Esophagus (tissue), 2 donors: ENCODE measurements around the gene SLC26A11. TPM values are rescaled to one million over a fixed set of nuclear protein-coding genes. Genes with fewer than 3 reads are reported as not detected.

Experiments used
- H3K27ac ChIP-seq, 2 donors: one replicate each; pipeline ENCODE4 v1.5.1; 2013; ENCODE audit warnings: low read depth in 2 of 2, mild to moderate bottlenecking in 2 of 2, inconsistent platforms in 1 of 2, low read length in 1 of 2, moderate library complexity in 1 of 2
- H3K27me3 ChIP-seq, 2 donors: one replicate each; pipeline ENCODE4 v1.6.1; 2013; ENCODE audit warnings: low read length in 2 of 2, control low read depth in 1 of 2, mild to moderate bottlenecking in 1 of 2; ENCODE audit not compliant: insufficient read depth in 2 of 2, control insufficient read depth in 1 of 2
- H3K36me3 ChIP-seq, 2 donors: one replicate each; pipeline ENCODE4 v1.6.1; 2013; ENCODE audit warnings: low read length in 1 of 2; ENCODE audit not compliant: control insufficient read depth in 2 of 2, insufficient read depth in 2 of 2
- H3K4me1 ChIP-seq, 2 donors: one replicate each; pipeline ENCODE4 v1.6.1; 2013; ENCODE audit warnings: low read length in 1 of 2; ENCODE audit not compliant: control insufficient read depth in 2 of 2, insufficient read depth in 2 of 2
- H3K4me3 ChIP-seq, 2 donors: one replicate each; pipeline ENCODE4 v1.5.1; 2013; ENCODE audit warnings: low read length in 2 of 2, mild to moderate bottlenecking in 2 of 2, low read depth in 1 of 2, moderate library complexity in 1 of 2
- H3K9me3 ChIP-seq, 2 donors: one replicate each; pipeline ENCODE4 v1.6.1; 2013; ENCODE audit warnings: mild to moderate bottlenecking in 2 of 2, low read depth in 1 of 2, low read length in 1 of 2, moderate library complexity in 1 of 2; ENCODE audit not compliant: control insufficient read depth in 2 of 2, insufficient read depth in 1 of 2
- WGBS, 2 donors: extraction: QIAGEN DNeasy Blood & Tissue Kit; methylation state at CpG; one replicate each; pipeline ENCODE4 v1.1.7; 2013; 5-methylcytosine and 5-hydroxymethylcytosine counted together
- polyA plus RNA-seq, 2 donors: library from polyadenylated mRNA; stranded (reverse); fragments of 200-250 nt; gene quantifications; one replicate each; pipeline ENCODE4 v1.2.3, GENCODE V29; 2013
- donor health status: healthy with polysubstance abuse.
- donor health status: Bipolar disorder and iron deficiency.

Gene SLC26A11
- polyA plus RNA-seq, 2 donors = 4.7 to 6.9 TPM

GRCh38 chr17:80291260-80291659 lies 71.0 kb downstream of the SLC26A11 start:
- peaks cover 35 to 64% of the 10 kb centered on the region in 2 donors for H3K36me3 ChIP-seq
- H3K9me3 ChIP-seq = no peaks in the 10 kb centered on the region
- 92 to 94% methylated on average over 6 of the region's 6 CpGs for WGBS, 2 donors

GRCh38 chr17:80291691-80292487 lies 71.7 kb downstream of the SLC26A11 start:
- H3K27ac ChIP-seq = no peak overlapping the region
- no peaks in the 10 kb centered on the region for H3K4me1 ChIP-seq
- peaks cover 35 to 66% of the 10 kb centered on the region in 2 donors for H3K36me3 ChIP-seq
- WGBS, 2 donors = 93 to 95% methylated on average over 20 of the region's 20 CpGs
- no peaks in the 10 kb centered on the region for H3K27me3 ChIP-seq
- no peaks in the 10 kb centered on the region for H3K9me3 ChIP-seq
- no peak overlapping the region for H3K4me3 ChIP-seq

More at GRCh38 chr17:80291260-80291659, 71.0 kb downstream of the SLC26A11 start:
- H3K4me3 ChIP-seq = no peak overlapping the region
- no peaks in the 10 kb centered on the region for H3K4me1 ChIP-seq
- H3K27me3 ChIP-seq = no peaks in the 10 kb centered on the region
- no peak overlapping the region for H3K27ac ChIP-seq

- WGBS, 2 donors = 93% methylated on average over 10 of the region's 10 CpGs
- Histone ChIP-seq H3K9me3 (no peaks in the 10 kb centered on the region), H3K36me3 (peaks cover 35 to 67% of the 10 kb centered on the region in 2 donors), H3K27me3 (no peaks in the 10 kb centered on the region), H3K4me1 (no peaks in the 10 kb centered on the region), H3K27ac (no peak overlapping the region), H3K4me3 (no peak overlapping the region)
These were observed 72.3 kb downstream of the SLC26A11 start for GRCh38 chr17:80292521-80292971.

- Histone ChIP-seq H3K36me3 (peaks cover 31 to 65% of the 10 kb centered on the region in 2 donors), H3K27ac (no peak overlapping the region)
- WGBS, 2 donors = 80 to 90% methylated on average over 7 of the region's 7 CpGs
These were observed 74.0 kb downstream of the SLC26A11 start for GRCh38 chr17:80294210-80294609.

GRCh38 chr17:80294653-80295052 lies 74.4 kb downstream of the SLC26A11 start:
- Histone ChIP-seq H3K36me3 (peaks cover 30 to 63% of the 10 kb centered on the region in 2 donors), H3K4me3 (no peak overlapping the region), H3K4me1 (no peaks in the 10 kb centered on the region), H3K9me3 (no peaks in the 10 kb centered on the region), H3K27me3 (no peaks in the 10 kb centered on the region), H3K27ac (no peak overlapping the region)
- WGBS, 2 donors = 91% methylated on average over 6 of the region's 6 CpGs

More at GRCh38 chr17:80294210-80294609, 74.0 kb downstream of the SLC26A11 start:
- no peaks in the 10 kb centered on the region for H3K4me1 ChIP-seq
- H3K9me3 ChIP-seq = no peaks in the 10 kb centered on the region
- no peak overlapping the region for H3K4me3 ChIP-seq
- H3K27me3 ChIP-seq = no peaks in the 10 kb centered on the region

GRCh38 chr17:80295146-80295545 lies 74.9 kb downstream of the SLC26A11 start:
- Histone ChIP-seq H3K9me3 (no peaks in the 10 kb centered on the region), H3K27ac (no peak overlapping the region), H3K4me1 (no peaks in the 10 kb centered on the region), H3K36me3 (peaks cover 30 to 59% of the 10 kb centered on the region in 2 donors), H3K4me3 (no peak overlapping the region), H3K27me3 (no peaks in the 10 kb centered on the region)
- WGBS, 2 donors = 91 to 92% methylated on average over 5 of the region's 5 CpGs

DNA sequence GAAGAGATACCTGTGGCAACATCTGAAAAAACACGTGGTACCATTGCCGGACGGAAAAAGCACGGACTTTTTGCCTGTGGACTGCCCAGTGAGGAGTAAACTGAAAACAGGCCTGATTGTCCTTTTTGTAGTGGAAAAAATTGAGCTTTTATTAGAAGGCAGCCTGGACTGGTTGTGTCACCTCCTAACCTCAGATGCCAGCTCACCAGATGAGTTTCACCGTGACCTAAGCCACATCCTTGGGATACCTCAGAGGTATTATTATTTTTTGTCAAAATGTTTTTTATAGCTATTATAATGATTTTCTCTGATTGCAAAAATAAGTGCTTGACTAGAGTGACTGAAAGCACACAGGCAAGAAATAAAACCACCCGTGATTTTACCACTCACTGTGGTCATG lies 75.3 kb downstream of the SLC26A11 start:
- Histone ChIP-seq H3K27me3 (no peaks in the 10 kb centered on the region), H3K36me3 (peaks cover 28 to 59% of the 10 kb centered on the region in 2 donors), H3K4me3 (no peak overlapping the region), H3K4me1 (no peaks in the 10 kb centered on the region), H3K9me3 (no peaks in the 10 kb centered on the region), H3K27ac (no peak overlapping the region)
- 88 to 94% methylated on average over 6 of the region's 6 CpGs for WGBS, 2 donors

GRCh38 chr17:80296221-80296620 lies 76.0 kb downstream of the SLC26A11 start:
- H3K27me3 ChIP-seq = no peaks in the 10 kb centered on the region
- no peak overlapping the region for H3K27ac ChIP-seq
- no peaks in the 10 kb centered on the region for H3K4me1 ChIP-seq
- peaks cover 27 to 56% of the 10 kb centered on the region in 2 donors for H3K36me3 ChIP-seq
- no peaks in the 10 kb centered on the region for H3K9me3 ChIP-seq
- 89 to 91% methylated on average over 14 of the region's 14 CpGs for WGBS, 2 donors
- H3K4me3 ChIP-seq = no peak overlapping the region

DNA sequence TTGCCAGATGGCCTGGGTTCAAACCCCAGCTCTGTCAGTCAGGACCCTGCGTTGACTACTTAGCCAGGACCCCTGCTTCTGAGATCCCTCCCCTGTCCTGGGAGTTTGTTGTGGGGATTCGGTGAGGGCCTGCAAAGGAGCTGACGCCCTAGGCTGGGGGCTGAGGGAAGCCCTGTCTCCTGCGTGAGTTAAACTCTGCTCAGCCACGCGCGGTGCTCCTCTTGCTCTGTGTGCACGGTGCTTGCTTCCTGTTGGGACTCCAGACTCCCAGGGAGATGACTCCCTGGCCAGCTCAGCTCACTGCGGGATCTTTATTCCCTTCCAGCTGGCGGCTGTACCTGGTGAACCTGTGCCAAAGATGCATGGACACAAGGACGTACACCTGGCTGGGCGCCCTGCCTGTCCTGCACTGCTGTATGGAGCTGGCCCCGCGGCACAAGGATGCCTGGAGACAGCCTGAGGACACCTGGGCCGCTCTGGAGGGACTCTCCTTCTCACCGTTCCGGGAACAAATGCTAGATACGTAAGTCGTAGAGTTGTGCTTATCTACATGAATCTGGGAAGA lies 77.9 kb downstream of the SLC26A11 start:
- Histone ChIP-seq H3K4me1 (no peaks in the 10 kb centered on the region), H3K9me3 (peaks cover 0 to under 1% of the 10 kb centered on the region in 2 donors), H3K4me3 (no peak overlapping the region), H3K36me3 (peaks cover 18 to 45% of the 10 kb centered on the region in 2 donors), H3K27me3 (no peaks in the 10 kb centered on the region), H3K27ac (no peak overlapping the region)
- WGBS, 2 donors = 87 to 88% methylated on average over 19 of the region's 19 CpGs
